Kidney (tissue), 14 donors: ENCODE results near the gene SMIM23. TPM values are rescaled to one million over a fixed set of nuclear protein-coding genes. Genes with fewer than 3 reads are reported as not detected.

ENCODE experiments used
- DNase-seq, 5 donors: peaks; one replicate each; pipeline ENCODE4 v3.0.0-alpha.2; 2013 to 2020
- FAIRE-seq: peaks from 2 replicates; lab custom pipeline; 2012; peaks lifted over from hg19 to GRCh38; lab: Jason Lieb, UNC
- H3K27ac ChIP-seq, 2 donors: one replicate each; pipeline ENCODE4 v1.7.0; 2013; ENCODE audit warnings: low read depth in 2 of 2, low read length in 2 of 2, inconsistent platforms in 1 of 2
- H3K27me3 ChIP-seq: one replicate; pipeline ENCODE4 v1.7.1; 2013; ENCODE audit warnings: low read length, inconsistent platforms; ENCODE audit not compliant: control insufficient read depth, insufficient read depth
- H3K36me3 ChIP-seq, 3 donors: one replicate each; pipeline versions ENCODE4 v1.7.0 to v1.7.1; 2013; ENCODE audit warnings: low read length in 3 of 3, control low read depth in 1 of 3, inconsistent platforms in 1 of 3; ENCODE audit not compliant: insufficient read depth in 3 of 3, control insufficient read depth in 2 of 3
- H3K4me1 ChIP-seq, 3 donors: one replicate each; pipeline versions ENCODE4 v1.7.0 to v1.7.1; 2013; ENCODE audit warnings: low read length in 3 of 3, inconsistent platforms in 1 of 3, low read depth in 1 of 3; ENCODE audit not compliant: control insufficient read depth in 2 of 3, insufficient read depth in 2 of 3
- H3K4me3 ChIP-seq, 3 donors: one replicate each; pipeline versions ENCODE4 v1.7.0 to v1.8.1; 2013; ENCODE audit warnings: low read length in 3 of 3, control low read depth in 1 of 3, inconsistent platforms in 1 of 3
- H3K9ac ChIP-seq, 3 donors: one replicate each; pipeline versions ENCODE4 v1.7.0 to v1.7.1; 2013; ENCODE audit warnings: low read length in 3 of 3, control low read depth in 1 of 3, inconsistent platforms in 1 of 3
- H3K9me3 ChIP-seq, 3 donors: one replicate each; pipeline versions ENCODE4 v1.7.0 to v1.7.1; 2013; ENCODE audit warnings: low read length in 3 of 3, control low read depth in 1 of 3, inconsistent platforms in 1 of 3; ENCODE audit not compliant: control insufficient read depth in 2 of 3, insufficient read depth in 1 of 3
- CTCF ChIP-seq: IDR thresholded peaks from 3 replicates; pipeline ENCODE4 v1.5.1; 2012; ENCODE audit warnings: mild to moderate bottlenecking, moderate library complexity, borderline replicate concordance; ENCODE audit not compliant: insufficient read depth; ENCODE audit errors: extremely low read depth
- intact Hi-C: fragments of 100-400 bp; cut with DNase I; formaldehyde crosslinking; loops from one replicate; pipeline ENCODE4 v1.11.1; 2022
- polyA plus RNA-seq: library from polyadenylated mRNA; stranded (reverse); fragments of 350-450 nt; fragmentation: Illumina TruSeq; extraction: RNeasy Lipid Tissue Mini Kit (QIAGEN cat#74804); gene quantifications from one replicate; pipeline ENCODE4 v1.2.3, GENCODE V29; 2014; ENCODE audit warnings: low read depth, low replicate concordance; ENCODE audit not compliant: insufficient read depth
- total RNA-seq: library from RNA; stranded (reverse); fragmentation: NEBNext Ultra II Directional; extraction: Animal tissue kit (Norgen Biotek cat#: 25700); gene quantifications from one replicate; pipeline ENCODE4 v1.2.1, GENCODE V29; 2021
- donor health status: control.
- donor health status: control.
- donor health status: control.
- donor health status: control.
- donor health status: control.
- donor health status: DM: yes; HTN: yes; CAD: no.
- donor health status: Normal renal cell carcinoma (clear cell type).

Gene SMIM23
- total and polyA plus RNA-seq, 2 donors from 2014 or later = not detected

- DNase-seq (peak in 1 of 5 donors; percentile 8), FAIRE-seq (no peak)
- intact Hi-C loops = no loop called here
- H3K27me3 ChIP-seq = no peaks in the 10 kb centered on the region
- no peaks in the 10 kb centered on the region for H3K36me3 ChIP-seq
- no peaks in the 10 kb centered on the region for H3K9me3 ChIP-seq
- no peaks in the 10 kb centered on the region for H3K4me1 ChIP-seq
- H3K27ac ChIP-seq = no peak overlapping the region
- H3K4me3 ChIP-seq = no peak overlapping the region
- H3K9ac ChIP-seq = no peak overlapping the region
- TF ChIP-seq CTCF = no peak
Measured at GRCh38 chr5:171739271-171739670, 46.3 kb upstream of the SMIM23 start.

- Histone ChIP-seq H3K4me1 (no peaks in the 10 kb centered on the region), H3K27me3 (no peaks in the 10 kb centered on the region), H3K9ac (no peak overlapping the region), H3K9me3 (no peaks in the 10 kb centered on the region), H3K4me3 (no peak overlapping the region), H3K27ac (no peak overlapping the region), H3K36me3 (no peaks in the 10 kb centered on the region)
- no peak for TF ChIP-seq CTCF
- DNase-seq (no peak), FAIRE-seq (no peak)
- intact Hi-C loops = no loop called here
Measured at GRCh38 chr5:171743436-171744076, 42.1 kb upstream of the SMIM23 start.

GRCh38 chr5:171744264-171744663 lies 41.4 kb upstream of the SMIM23 start:
- Histone ChIP-seq H3K9me3 (no peaks in the 10 kb centered on the region), H3K4me3 (no peak overlapping the region), H3K27me3 (no peaks in the 10 kb centered on the region), H3K9ac (no peak overlapping the region), H3K36me3 (no peaks in the 10 kb centered on the region), H3K27ac (no peak overlapping the region), H3K4me1 (no peaks in the 10 kb centered on the region)
- intact Hi-C loops = no loop called here
- TF ChIP-seq CTCF = no peak
- FAIRE-seq (no peak), DNase-seq (no peak)

- TF ChIP-seq CTCF = no peak
- H3K27me3 ChIP-seq = no peaks in the 10 kb centered on the region
- no peaks in the 10 kb centered on the region for H3K9me3 ChIP-seq
- no peaks in the 10 kb centered on the region for H3K4me1 ChIP-seq
- H3K4me3 ChIP-seq = no peak overlapping the region
- no peak overlapping the region for H3K27ac ChIP-seq
- DNase-seq (no peak), FAIRE-seq (no peak)
- H3K9ac ChIP-seq = no peak overlapping the region
- intact Hi-C loops = no loop called here
- no peaks in the 10 kb centered on the region for H3K36me3 ChIP-seq
Measured at GRCh38 chr5:171744882-171745281, 40.7 kb upstream of the SMIM23 start.
